Caco-2 (cell line): ENCODE results near the gene DUOX2. TPM values are rescaled to one million over a fixed set of nuclear protein-coding genes. Genes with fewer than 3 reads are reported as not detected.
A peak's percentile ranks its signal among the peaks of the same experiment; 100 is the strongest.

Experiments
- BruUV-seq: library from RNA; stranded (reverse); fragments of 400-500 nt; replicated peaks from 2 replicates; lab custom pipeline; 2021; lab: Mats Ljungman, UMichigan
- CTCF ChIA-PET: fragments of 300-600 bp; sonication (Branson Sonifier 250); formaldehyde crosslinking; loops from one replicate; lab custom pipeline; 2022; ENCODE audit warnings: antibody characterized with exemption; lab: Charles Lee
- POLR2A ChIA-PET: fragments of 300-600 bp; sonication (Branson Sonifier 250); formaldehyde crosslinking; loops from one replicate; lab custom pipeline; 2022; ENCODE audit warnings: antibody characterized with exemption; lab: Charles Lee
- DNase-seq, 2 experiments: peaks; one replicate each; pipeline versions ENCODE4 v3.0.0 to v3.0.0-alpha.2; 2020 to 2022
- H3K27me3 ChIP-seq: replicated peaks from 2 replicates; pipeline ENCODE4 v1.6.0; 2011; ENCODE audit warnings: low read length; ENCODE audit not compliant: control insufficient read depth, insufficient read depth
- H3K36me3 ChIP-seq: 2 replicates; pipeline ENCODE4 v1.5.1; 2011; ENCODE audit warnings: low read length; ENCODE audit not compliant: control insufficient read depth, insufficient read depth
- H3K4me1 ChIP-seq: fragments of 250-450 bp; sonication (Bioruptor Pico); 2 replicates; pipeline ENCODE4 v1.5.1; 2020; ENCODE audit warnings: mild to moderate bottlenecking
- H3K4me3 ChIP-seq: 2 replicates; pipeline ENCODE4 v1.5.1; 2011; ENCODE audit warnings: low read depth, mild to moderate bottlenecking, control low read depth, low read length
- H3K9me3 ChIP-seq: fragments of 250-450 bp; sonication (Bioruptor Pico); 2 replicates; pipeline ENCODE4 v1.5.1; 2020; ENCODE audit warnings: mild to moderate bottlenecking, moderate library complexity
- H3K27ac Mint-ChIP-seq: one replicate; pipeline ENCODE4 v1.8.0; 2022; ENCODE audit warnings: mixed read lengths; ENCODE audit not compliant: unreplicated experiment
- H3K27me3 Mint-ChIP-seq: one replicate; pipeline ENCODE4 v1.8.0; 2022; ENCODE audit warnings: mixed read lengths; ENCODE audit not compliant: insufficient read depth, unreplicated experiment
- H3K36me3 Mint-ChIP-seq: one replicate; pipeline ENCODE4 v1.8.0; 2022; ENCODE audit warnings: mild to moderate bottlenecking, mixed read lengths; ENCODE audit not compliant: insufficient read depth, unreplicated experiment
- H3K4me1 Mint-ChIP-seq: one replicate; pipeline ENCODE4 v1.8.0; 2022; ENCODE audit warnings: low read depth, mixed read lengths; ENCODE audit not compliant: unreplicated experiment
- H3K4me3 Mint-ChIP-seq: one replicate; pipeline ENCODE4 v1.8.0; 2022; ENCODE audit warnings: mild to moderate bottlenecking, moderate library complexity, mixed read lengths; ENCODE audit not compliant: unreplicated experiment
- H3K9me3 Mint-ChIP-seq: one replicate; pipeline ENCODE4 v1.8.0; 2022; ENCODE audit warnings: mixed read lengths; ENCODE audit not compliant: unreplicated experiment
- CTCF ChIP-seq, 2 experiments: fragments of 200-600 bp in 1 of 2; IDR thresholded peaks; 1 replicate in 1 of 2; 2 replicates in 1 of 2; pipeline versions ENCODE4 v1.5.1 to v1.8.0; 2011 to 2022; ENCODE audit warnings: antibody characterized with exemption in 1 of 2, control low read depth in 1 of 2, inconsistent platforms in 1 of 2, low read depth in 1 of 2, low read length in 1 of 2, mild to moderate bottlenecking in 1 of 2, moderate library complexity in 1 of 2; ENCODE audit not compliant: insufficient read depth in 1 of 2, severe bottlenecking in 1 of 2, unreplicated experiment in 1 of 2
- intact Hi-C: fragments of 100-400 bp; cut with micrococcal nuclease; formaldehyde crosslinking; loops from one replicate; pipeline ENCODE4 v1.10.0; 2022; ENCODE audit not compliant: unreplicated experiment
- total RNA-seq: library from RNA; stranded (reverse); gene quantifications from 2 replicates; pipeline ENCODE4 v1.2.3, GENCODE V29; 2022

DUOX2 gene
- total RNA-seq, 1 experiment from 2014 or later, result 6.9 TPM

GRCh38 chr15:45116006-45116481 is 2.1 kb upstream of the DUOX2 start:
- Histone ChIP-seq H3K4me3 (no peak overlapping the region), H3K36me3 (no peaks in the 10 kb centered on the region), H3K27me3 (no peaks in the 10 kb centered on the region), H3K9me3 (no peaks in the 10 kb centered on the region), H3K4me1 (peaks cover 4% of the 10 kb centered on the region; the same call in 1 of the 2 replicates)
- H3K27me3 Mint-ChIP-seq, result peaks cover 4% of the 10 kb centered on the region
- no peak for DNase-seq
- CTCF ChIA-PET, result no interaction called here
- POLR2A ChIA-PET, result no interaction called here
- no peak overlapping the region for H3K4me3 Mint-ChIP-seq
- H3K27ac Mint-ChIP-seq, result no peak overlapping the region
- no peak for TF ChIP-seq CTCF (IDR thresholded peaks at IDR 0.05; ENCODE audit: insufficient read depth in 1 of 2, low read depth in 1 of 2, low read length in 1 of 2, severe bottlenecking in 1 of 2, unreplicated experiment in 1 of 2)
- peaks cover 11% of the 10 kb centered on the region for H3K36me3 Mint-ChIP-seq
- BruUV-seq, result no TSS peak
- H3K4me1 Mint-ChIP-seq, result peaks cover 17% of the 10 kb centered on the region
- H3K9me3 Mint-ChIP-seq, result no peaks in the 10 kb centered on the region
- intact Hi-C loops, result no loop called here

- Histone ChIP-seq H3K9me3 (no peaks in the 10 kb centered on the region), H3K4me3 (no peak overlapping the region), H3K4me1 (peaks cover 4% of the 10 kb centered on the region; the same call in 1 of the 2 replicates), H3K27me3 (no peaks in the 10 kb centered on the region), H3K36me3 (no peaks in the 10 kb centered on the region)
- H3K4me3 Mint-ChIP-seq, result no peak overlapping the region
- no peak overlapping the region for H3K27ac Mint-ChIP-seq
- CTCF ChIA-PET, result interaction anchor here (1.5 kb wide), 1 partner anchor 8 kb away, joined by 4 read pairs; no protein-coding TSS in a partner anchor
- no peak for DNase-seq
- peaks cover 11% of the 10 kb centered on the region for H3K36me3 Mint-ChIP-seq
- no TSS peak for BruUV-seq
- POLR2A ChIA-PET, result interaction anchor here (0.5 kb wide), 1 partner anchor 23 kb away, joined by 3 read pairs; no protein-coding TSS in a partner anchor
- TF ChIP-seq CTCF (IDR thresholded peaks at IDR 0.05; ENCODE audit: insufficient read depth in 1 of 2, low read depth in 1 of 2, low read length in 1 of 2, severe bottlenecking in 1 of 2, unreplicated experiment in 1 of 2), result no peak
- H3K9me3 Mint-ChIP-seq, result no peaks in the 10 kb centered on the region
- peaks cover 4% of the 10 kb centered on the region for H3K27me3 Mint-ChIP-seq
- H3K4me1 Mint-ChIP-seq, result peaks cover 17% of the 10 kb centered on the region
- intact Hi-C loops, result no loop called here
These were observed 1.4 kb upstream of the DUOX2 start for GRCh38 chr15:45115312-45115820.

GRCh38 chr15:45114751-45115085 is 746 bp upstream of the DUOX2 start:
- no TSS peak for BruUV-seq
- H3K4me1 Mint-ChIP-seq, result peaks cover 17% of the 10 kb centered on the region
- ChIA-PET CTCF (interaction anchor here (1.5 kb wide), 1 partner anchor 9 kb away, joined by 4 read pairs; no protein-coding TSS in a partner anchor), POLR2A (interaction anchor here (0.5 kb wide), 1 partner anchor 23 kb away, joined by 3 read pairs; no protein-coding TSS in a partner anchor)
- intact Hi-C loops, result loop anchor here (1.0 kb wide), 1 partner anchor 73 kb away; no protein-coding TSS in a partner anchor
- H3K4me3 ChIP-seq, result no peak overlapping the region
- H3K36me3 Mint-ChIP-seq, result peaks cover 11% of the 10 kb centered on the region
- H3K9me3 Mint-ChIP-seq, result no peaks in the 10 kb centered on the region
- peaks cover 4% of the 10 kb centered on the region; the same call in 1 of the 2 replicates for H3K4me1 ChIP-seq
- no peaks in the 10 kb centered on the region for H3K9me3 ChIP-seq
- no peaks in the 10 kb centered on the region for H3K36me3 ChIP-seq
- H3K27me3 Mint-ChIP-seq, result peaks cover 4% of the 10 kb centered on the region
- no peak for TF ChIP-seq CTCF (IDR thresholded peaks at IDR 0.05; ENCODE audit: insufficient read depth in 1 of 2, low read depth in 1 of 2, low read length in 1 of 2, severe bottlenecking in 1 of 2, unreplicated experiment in 1 of 2)
- H3K4me3 Mint-ChIP-seq, result peak overlapping the region; percentile 77
- no peak overlapping the region for H3K27ac Mint-ChIP-seq
- DNase-seq, result no peak
- no peaks in the 10 kb centered on the region for H3K27me3 ChIP-seq
